ENCODE measurements around the gene WFDC11.
A peak's percentile ranks its signal among the peaks of the same experiment; 100 is the strongest.
"Not testable (repeated sequence)": the region's sequence is repeated elsewhere in the genome, so short reads cannot be mapped to it uniquely, and the experiment has no call there.

WFDC11 gene
- total RNA-seq = 0 reads per million in 4 donors

DNA sequence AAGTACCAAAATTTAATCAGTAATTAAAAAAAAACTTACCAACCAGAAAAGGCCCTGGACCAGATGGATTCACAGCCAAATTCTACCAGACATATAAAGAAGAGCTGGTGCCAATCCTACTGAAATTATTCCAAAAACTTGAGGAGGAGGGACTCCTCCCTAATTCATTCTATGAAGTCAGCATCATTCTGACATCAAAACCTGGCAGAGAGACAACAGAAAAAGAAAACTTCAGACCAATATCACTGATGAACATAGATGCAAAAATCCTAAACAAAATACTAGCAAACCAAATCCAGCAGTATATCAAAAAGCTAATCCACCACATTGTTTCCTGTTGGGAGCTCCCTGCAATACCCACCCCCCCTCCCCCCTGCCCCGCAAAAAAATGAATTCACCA lies at the start of gene WFDC11:
TSS of gene WFDC11 (minus strand) at position 101 of the 400 bp plus-strand sequence. CDS start 19,639 bp downstream, outside the sequence.
- no peak for DNase-seq

DNA sequence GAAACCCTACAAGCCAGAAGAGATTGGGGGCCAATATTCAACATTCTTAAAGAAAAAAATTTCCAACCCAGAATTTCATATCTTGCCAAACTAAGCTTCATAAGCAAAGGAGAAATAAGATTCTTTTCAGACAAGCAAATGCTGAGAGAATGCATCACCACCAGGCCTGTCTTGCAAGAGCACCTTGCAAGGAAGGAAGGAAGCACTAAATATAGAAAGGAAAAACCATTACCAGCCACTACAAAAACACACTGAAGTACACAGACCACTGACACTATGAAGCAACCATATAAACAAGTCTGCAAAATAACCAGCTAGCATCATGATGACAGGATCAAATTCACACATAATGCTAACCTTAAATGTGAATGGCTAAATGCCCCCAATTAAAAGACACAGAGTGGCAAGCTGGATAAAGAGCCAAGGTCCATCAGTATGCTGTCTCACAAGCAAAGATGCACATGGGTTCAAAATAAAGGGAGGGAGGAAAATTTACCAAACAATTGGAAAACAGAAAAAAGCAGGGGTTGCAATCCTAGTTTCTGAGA lies 46.2 kb upstream of the WFDC11 start:
- not testable (repeated sequence) for DNase-seq

GRCh38 chr20:45704969-45705637 lies 35.1 kb upstream of the WFDC11 start, which contains the start of gene WFDC10B:
TSS of gene WFDC10B (minus strand) at chr20:45705019. CDS start at chr20:45685992, 19,027 bp downstream.
- no peak for DNase-seq

- no peak for DNase-seq
Observed at GRCh38 chr20:45701873-45702272, 31.8 kb upstream of the WFDC11 start, which contains the start of gene WFDC13. TSS of gene WFDC13 (plus strand) at chr20:45702038. CDS start at chr20:45702124, 86 bp downstream.

DNA sequence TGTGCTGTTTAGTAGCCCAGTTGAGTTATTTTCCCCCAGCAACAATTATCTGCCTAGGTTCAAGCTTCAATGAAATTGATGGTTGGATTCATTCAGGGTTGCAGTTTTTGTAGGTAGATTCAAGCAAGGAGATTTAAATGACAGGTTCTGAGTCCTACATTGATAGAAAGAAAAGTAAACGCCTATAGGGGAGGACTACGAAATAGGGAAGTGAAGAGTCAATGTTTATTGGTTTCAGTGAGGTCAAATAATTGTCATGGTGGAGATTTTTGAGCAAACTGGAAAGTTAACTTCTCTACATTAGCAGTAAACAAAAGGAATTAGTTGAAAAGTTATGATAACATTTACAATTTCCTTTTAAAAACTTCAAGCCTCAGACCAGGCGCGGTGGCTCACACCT lies 31.1 kb upstream of the WFDC11 start:
- no peak for DNase-seq

GRCh38 chr20:45695496-45695895 lies 25.5 kb upstream of the WFDC11 start:
- DNase-seq = no peak

DNA sequence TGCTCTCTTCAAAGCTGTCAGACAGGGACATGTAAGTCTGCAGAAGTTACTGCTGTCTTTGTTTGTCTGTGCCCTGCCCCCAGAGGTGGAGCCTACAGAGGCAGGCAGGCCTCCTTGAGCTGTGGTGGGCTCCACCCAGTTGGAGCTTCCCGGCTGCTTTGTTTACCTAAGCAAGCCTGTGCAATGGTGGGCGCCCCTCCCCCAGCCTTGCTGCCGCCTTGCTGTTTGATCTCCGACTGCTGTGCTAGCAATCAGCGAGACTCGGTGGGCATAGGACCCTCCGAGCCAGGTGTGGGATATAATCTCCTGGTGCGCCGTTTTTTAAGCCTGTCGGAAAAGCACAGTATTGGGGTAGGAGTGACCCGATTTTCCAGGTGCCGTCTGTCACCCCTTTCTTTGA lies 23.3 kb upstream of the WFDC11 start:
- DNase-seq = not testable (repeated sequence)

DNA sequence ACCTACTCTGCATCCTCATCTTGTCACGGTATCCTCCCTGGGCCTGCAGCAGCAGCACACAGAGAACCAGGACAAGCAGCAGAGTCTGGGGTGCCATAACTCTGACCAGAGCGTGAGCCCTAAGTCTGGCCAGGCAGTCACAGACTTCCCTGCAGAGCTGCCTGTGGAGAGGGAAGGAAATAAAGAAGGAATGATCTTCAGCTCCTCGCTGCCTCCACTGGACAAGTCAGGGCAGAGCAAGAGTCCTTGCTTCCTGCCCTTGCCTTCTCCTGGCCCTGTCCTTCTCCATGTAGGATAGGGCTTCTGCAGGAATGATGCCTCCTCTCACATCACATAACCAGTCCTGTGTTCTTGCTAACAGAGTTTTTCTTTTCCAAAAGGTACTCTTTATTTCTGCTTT lies 15.9 kb upstream of the WFDC11 start:
- no peak for DNase-seq

- DNase-seq = no peak
Observed at GRCh38 chr20:45679650-45680049, 9.6 kb upstream of the WFDC11 start.

DNA sequence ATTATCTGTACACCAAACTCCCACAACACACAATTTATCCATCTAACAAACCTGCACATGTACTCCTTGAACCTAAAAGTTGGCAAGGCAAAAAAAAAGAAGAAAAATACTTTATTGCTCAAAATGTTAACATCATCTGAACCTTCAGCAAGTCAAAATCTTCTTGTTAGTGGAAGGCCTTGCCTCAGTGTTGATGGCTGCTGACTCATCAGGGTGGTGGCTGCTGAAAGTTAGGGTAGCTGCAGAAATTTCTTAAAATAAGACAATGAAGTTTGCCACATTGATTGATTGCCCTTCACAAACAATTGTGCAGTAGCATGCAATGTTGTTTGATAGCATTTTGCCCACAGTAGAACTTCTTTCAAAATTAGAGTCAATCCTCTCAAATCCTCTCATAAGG lies 2.7 kb upstream of the WFDC11 start:
- no peak for DNase-seq

DNA sequence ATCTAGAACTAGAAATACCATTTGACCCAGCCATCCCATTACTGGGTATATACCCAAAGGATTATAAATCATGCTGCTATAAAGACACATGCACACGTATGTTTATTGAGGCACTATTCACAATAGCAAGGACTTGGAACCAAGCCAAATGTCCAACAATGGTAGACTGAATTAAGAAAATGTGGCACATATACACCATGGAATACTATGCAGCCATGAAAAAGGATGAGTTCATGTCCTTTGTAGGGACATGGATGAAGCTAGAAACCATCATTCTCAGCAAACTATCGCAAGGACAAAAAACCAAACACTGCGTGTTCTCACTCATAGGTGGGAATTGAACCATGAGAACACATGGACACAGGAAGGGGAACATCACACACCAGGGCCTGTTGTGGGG lies 13.0 kb downstream of the WFDC11 start:
- DNase-seq = not testable (repeated sequence)

DNA sequence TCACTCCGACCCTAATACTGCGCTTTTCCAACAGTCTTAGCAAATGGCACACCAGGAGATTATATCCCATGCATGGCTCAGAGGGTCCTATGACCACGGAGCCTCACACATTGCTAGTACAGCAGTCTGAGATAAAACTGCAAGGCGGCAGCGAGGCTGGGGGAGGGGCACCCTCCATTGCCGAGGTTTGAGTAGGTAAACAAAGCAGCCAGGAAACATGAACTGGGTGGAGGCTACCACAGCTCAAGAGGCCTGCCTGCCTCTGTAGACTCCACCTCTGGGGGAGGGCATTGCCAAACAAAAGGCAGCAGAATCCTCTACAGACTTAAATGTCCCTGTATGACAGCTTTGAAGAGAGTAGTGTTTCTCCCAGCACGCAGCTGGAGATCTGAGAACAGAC lies 18.3 kb downstream of the WFDC11 start:
- not testable (repeated sequence) for DNase-seq

DNA sequence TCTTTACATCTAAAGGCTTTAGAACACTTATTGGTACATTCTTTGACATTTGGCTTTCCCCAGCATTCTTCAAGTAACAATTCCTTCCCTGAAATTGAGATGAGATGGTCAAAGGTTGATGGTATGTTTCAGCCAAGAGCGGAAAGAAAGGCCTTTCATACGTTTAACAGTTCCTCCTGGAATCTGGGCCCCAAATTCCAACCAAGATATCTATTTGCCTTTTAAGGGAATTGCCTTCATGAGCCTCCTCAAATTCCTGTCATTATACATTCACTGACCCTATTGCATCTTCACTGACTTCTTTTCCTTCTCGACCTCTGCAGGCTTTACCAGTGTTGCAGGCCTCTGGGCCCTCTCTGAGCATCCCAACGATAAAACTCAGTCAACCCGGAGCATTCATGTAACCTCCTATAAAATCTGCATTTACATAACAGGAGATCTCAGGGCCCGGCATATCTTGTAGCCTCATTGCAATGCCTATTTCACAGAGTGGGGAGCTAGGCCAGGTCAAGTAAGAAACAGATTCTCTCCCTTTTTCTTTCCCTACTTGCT lies 20.7 kb downstream of the WFDC11 start:
- no peak for DNase-seq

DNA sequence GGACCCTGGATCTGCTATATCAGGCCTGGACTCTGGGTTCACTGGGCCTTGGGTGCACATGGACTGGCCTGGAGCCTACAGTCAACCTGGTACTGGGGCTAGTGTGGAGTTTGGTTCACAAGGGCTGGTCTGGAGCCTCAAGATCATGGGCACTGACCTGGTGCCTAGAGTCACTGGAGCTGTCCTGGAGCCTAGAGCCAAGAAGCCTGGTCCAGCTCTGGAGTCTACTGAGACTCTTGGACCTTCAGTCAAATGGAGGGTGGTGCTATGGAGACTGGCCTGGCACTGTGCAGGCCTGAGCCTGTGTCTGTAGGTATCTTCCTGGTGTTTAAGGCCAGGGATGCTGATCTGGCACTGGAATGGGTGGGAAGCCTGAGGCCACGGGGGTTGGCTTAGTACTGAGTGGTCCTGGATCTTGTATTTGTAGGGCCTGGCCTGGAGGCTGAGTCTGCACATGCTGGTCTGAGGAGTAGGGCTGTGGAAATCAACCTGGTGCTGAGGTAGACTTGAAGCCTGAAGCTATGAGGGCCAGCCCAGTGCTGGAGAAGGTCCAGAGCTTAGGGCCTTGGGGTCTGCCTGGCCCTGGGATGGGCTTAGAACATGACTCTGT lies 22.5 kb downstream of the WFDC11 start:
- no peak for DNase-seq

GRCh38 chr20:45646875-45647274 lies 23.2 kb downstream of the WFDC11 start:
- no peak for DNase-seq

- not testable (repeated sequence) for DNase-seq
Observed at GRCh38 chr20:45645869-45646268, 24.2 kb downstream of the WFDC11 start.

- DNase-seq = not testable (repeated sequence)
Observed at GRCh38 chr20:45641076-45641475, 29.0 kb downstream of the WFDC11 start.

DNA sequence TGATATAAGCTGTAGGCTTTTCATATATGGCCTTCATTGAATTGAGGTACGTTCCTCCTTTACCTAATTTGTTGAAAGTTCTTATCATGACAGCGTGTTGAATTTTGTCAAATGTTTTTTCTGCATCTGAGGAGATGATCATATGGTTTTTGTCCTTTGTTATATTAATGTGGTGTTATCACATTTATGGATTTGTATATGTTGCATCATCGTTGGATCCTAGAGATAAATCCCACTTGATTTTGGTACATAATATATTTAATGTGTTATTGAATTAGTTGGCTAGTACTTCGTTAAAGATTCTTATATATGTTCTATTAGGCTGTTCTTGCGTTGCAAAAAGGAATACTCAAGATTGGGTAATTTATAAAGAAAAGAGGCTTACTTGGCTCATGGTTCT lies 30.4 kb downstream of the WFDC11 start:
- no peak for DNase-seq

DNA sequence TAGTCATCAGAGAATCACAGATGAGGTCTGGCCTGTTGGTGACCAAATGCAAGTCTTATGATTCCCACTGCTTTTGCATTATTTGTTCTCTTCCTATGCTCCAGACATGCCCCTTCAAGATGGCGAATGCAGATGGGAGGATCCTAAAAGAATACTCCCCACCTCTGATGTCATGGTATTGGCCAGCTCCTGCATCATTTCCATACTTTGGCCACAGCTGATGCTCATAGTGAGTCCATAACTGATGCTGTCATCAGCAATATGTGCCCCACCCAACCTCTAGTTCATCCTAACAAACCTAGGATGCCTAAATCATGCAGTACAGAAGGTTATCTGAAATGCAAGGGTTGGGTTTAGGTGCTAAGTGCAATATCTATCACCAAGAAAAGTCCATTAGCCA lies 33.5 kb downstream of the WFDC11 start:
- no peak for DNase-seq

DNA sequence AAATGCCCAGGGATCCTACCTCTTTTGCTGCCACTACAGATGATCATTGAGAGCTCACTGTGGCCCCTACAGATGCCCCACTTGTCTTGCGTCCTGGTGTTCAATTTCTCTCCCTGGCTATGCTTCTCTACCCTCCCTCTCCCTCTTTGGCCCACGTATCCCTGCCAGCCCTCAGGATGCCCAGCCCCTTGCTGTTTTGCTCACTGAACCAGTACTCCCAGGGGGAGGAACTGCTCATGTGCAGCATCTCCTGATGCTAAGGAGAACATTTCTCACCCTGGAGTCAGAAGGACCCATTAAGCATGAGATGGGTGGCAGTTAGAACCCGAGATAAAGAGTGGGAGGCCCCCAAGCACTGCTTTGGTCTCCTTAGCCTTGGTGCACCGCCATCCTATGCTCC lies 38.9 kb downstream of the WFDC11 start, which contains the start of gene WFDC9:
TSS of gene WFDC9 (minus strand) at position 101 of the 400 bp plus-strand sequence. CDS start 21,103 bp downstream, outside the sequence.
- no peak for DNase-seq

- DNase-seq = no peak
Observed at GRCh38 chr20:45630371-45630770, 39.7 kb downstream of the WFDC11 start.

GRCh38 chr20:45629496-45630100 lies 40.4 kb downstream of the WFDC11 start, which contains the start of gene WFDC10A:
TSS of gene WFDC10A (plus strand) at chr20:45629739. CDS start at chr20:45629814, 75 bp downstream.
- DNase-seq = peak in 1 of 5 donors; percentile 7

DNA sequence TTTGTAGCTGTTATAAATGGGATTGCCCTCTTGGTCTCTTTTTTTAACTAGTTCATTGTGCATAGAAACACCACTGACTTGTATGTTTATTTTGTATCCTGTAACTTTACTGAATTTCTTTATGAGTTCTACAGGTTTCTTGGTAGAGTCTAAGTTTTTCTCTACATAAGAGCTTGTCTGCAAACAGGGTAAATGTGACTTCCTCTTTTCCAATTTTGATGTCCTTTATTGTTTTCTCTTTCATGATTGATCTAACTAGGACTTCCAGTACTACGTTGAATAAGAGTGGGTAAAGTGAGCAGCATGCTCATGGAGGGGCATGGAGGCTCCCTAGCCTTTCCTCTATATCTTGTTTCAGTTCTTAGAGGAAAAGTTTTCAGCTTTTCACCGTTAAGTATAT lies 43.5 kb downstream of the WFDC11 start:
- DNase-seq = no peak
